IPS-NIHi7 (cell line): Measurements from ENCODE around the gene SETD7.

Experiments
- DNase-seq: peaks from one replicate; pipeline ENCODE4 v3.0.0; 2012; ENCODE audit warnings: mixed read lengths; ENCODE audit errors: extremely low spot score

SETD7 gene

GRCh38 chr4:139509727-139510410, 46.1 kb downstream of the SETD7 start:
- DNase-seq: peak; percentile 72

- DNase-seq: no peak
Measured at GRCh38 chr4:139508581-139509237, 47.3 kb downstream of the SETD7 start.

DNA sequence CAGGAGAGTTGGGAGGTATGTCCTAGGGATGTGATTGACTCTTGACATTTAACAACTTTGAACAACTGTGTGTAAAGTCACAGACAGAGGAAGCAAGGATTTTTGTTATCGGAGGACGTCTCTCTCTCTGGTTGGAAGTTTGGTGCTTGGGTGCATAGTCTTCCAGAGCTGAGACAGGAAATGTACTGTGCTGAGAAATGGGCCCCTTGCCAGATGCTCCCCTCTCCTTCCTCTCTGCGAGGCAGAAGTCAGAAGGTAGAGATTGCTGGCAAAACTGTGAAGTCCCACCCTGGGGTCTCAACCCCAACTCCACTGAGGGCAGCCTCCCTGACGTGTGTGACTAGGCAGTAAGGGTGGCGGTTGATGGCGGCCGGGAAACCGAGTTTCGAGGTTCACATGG, 49.2 kb downstream of the SETD7 start:
- DNase-seq: no peak

- no peak for DNase-seq
Measured at GRCh38 chr4:139503622-139504166, 52.3 kb downstream of the SETD7 start.

GRCh38 chr4:139501927-139502899, 53.8 kb downstream of the SETD7 start:
- DNase-seq: no peak

- DNase-seq: no peak
Measured at GRCh38 chr4:139501527-139501926, 54.5 kb downstream of the SETD7 start.

- no peak for DNase-seq
Measured at GRCh38 chr4:139501117-139501516, 54.9 kb downstream of the SETD7 start.

- no peak for DNase-seq
Measured at GRCh38 chr4:139499186-139499585, 56.8 kb downstream of the SETD7 start.

- no peak for DNase-seq
Measured at GRCh38 chr4:139493176-139493575, 62.8 kb downstream of the SETD7 start.

DNA sequence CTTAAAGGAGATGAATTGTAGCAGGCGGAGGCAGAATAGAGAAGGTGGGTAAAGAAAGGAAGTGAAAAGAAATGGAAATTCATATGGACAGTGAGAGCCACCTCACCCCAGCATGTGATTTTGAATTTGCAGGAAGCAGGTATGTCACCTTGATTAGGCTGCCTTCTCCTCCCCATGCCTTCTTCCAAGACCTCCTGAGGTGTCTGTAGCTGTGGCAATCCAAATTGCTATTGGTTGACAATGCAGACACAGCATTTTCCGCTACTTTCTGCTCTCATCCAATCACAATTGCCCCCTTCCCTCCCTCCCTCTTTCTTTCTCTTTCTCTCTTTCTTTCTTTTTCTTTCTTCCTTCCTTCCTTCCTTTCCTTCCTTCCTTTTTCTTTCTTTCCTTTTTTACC, 63.6 kb downstream of the SETD7 start:
- DNase-seq: peak; percentile 67

- no peak for DNase-seq
Measured at GRCh38 chr4:139489638-139490037, 66.4 kb downstream of the SETD7 start.

- DNase-seq: no peak
Measured at GRCh38 chr4:139488442-139488841, 67.6 kb downstream of the SETD7 start.

- no peak for DNase-seq
Measured at GRCh38 chr4:139484783-139485311, 71.2 kb downstream of the SETD7 start.

DNA sequence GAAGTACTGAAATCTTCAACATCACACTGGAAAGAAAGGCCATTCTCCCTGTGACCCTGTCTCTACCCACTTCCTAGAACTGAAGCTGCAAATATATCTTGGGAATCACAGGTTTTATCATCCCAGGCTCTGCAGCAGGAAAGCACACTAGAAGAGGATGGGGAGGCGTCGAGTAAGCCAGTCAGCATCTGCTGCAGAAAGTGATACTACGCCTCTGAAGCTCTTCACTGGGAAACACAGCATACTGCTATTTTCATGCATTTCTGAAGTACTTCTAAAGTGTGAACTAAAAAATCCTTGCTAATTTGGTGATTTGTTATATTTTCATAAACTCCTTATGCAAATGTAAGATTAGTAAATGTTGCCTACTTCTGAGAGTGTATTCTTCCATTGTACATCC, 73.0 kb downstream of the SETD7 start:
- no peak for DNase-seq

DNA sequence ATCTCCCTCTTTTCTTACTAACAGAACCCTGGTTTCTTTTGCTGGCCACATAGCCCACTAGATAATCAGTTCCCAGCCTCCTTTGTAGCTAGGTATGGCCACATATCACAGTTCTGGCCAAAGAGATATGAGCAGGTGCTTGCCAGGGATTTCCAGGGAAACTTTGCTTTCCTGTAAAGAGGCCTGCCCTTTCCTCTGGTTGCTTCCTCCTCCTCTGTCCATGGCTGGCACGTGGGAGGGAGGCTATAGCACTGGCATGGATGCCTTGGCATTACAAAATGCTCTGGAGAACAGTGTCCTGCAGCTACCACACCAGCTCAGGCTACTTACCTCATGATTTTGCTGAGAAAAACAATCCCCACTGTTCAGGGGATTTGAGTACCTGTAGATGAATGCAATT, 74.6 kb downstream of the SETD7 start:
- no peak for DNase-seq

- DNase-seq: no peak
Measured at GRCh38 chr4:139476363-139476762, 79.7 kb downstream of the SETD7 start.

- no peak for DNase-seq
Measured at GRCh38 chr4:139472852-139473251, 83.2 kb downstream of the SETD7 start.

- no peak for DNase-seq
Measured at GRCh38 chr4:139470997-139471665, 84.9 kb downstream of the SETD7 start.

- no peak for DNase-seq
Measured at GRCh38 chr4:139470295-139470694, 85.7 kb downstream of the SETD7 start.

DNA sequence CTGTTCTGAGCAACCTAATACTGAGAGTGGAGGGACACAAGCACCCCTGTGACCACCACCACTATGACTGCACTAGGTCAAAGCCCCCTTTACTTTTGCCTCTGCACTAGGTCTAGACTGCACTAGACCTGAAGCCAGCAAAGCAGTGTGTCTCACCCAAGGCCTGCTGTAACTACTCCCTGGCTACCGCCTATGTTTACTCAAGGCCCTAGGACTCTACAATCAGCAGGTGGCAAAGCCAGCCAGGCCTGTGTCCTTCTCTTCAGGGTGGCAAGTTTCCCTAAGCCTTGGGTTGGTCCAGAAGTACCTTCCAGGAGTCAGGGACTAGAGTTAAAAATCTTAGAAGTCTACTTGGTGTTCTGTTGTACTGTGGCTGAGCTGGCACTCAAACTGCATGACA, 86.2 kb downstream of the SETD7 start:
- DNase-seq: no peak

GRCh38 chr4:139469216-139469615, 86.8 kb downstream of the SETD7 start:
- no peak for DNase-seq
